ENCODE results near the gene CNTN1.

The CNTN1 gene

DNA sequence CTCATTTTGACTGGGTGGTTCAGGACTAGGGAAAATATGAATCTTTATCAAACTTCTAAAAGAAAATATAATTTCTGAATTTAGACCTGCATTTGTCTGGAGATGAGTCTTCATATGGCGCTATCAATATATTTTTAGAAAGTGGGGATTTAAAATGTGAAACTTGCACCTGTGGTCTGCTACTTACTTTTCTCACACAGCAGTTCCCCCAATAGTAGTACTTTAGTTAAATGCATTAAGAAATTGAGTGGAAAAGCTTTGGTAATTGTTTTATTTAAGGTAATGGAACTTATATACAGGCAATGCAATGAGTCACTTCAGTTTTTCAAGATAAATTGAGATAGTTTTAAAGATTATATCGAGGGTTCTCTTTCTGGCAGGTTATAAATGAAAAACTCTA lies 91.9 kb downstream of the CNTN1 start:
- no peak for DNase-seq

DNA sequence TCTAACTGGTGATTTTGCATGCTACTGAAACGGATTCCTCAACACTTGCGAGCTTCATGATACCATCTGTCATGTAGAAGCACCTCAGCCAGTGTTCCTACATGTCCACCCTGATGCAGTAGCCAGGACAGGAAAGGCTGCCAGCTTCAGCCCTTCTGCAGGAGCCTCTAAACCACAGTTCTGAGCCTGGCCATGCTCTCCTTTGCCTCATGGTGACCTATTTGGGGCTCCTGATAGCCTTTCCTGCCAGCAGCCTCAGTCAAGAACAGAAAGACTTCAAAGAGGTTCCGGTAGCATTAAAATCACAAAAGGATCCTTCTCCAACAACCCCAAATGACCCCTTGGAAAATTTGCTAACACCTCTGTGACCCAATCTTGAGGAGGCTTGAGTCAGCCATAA lies 96.0 kb downstream of the CNTN1 start:
- no peak for DNase-seq

- no peak for DNase-seq
Observed at GRCh38 chr12:40792792-40793386, 100.7 kb downstream of the CNTN1 start.

DNA sequence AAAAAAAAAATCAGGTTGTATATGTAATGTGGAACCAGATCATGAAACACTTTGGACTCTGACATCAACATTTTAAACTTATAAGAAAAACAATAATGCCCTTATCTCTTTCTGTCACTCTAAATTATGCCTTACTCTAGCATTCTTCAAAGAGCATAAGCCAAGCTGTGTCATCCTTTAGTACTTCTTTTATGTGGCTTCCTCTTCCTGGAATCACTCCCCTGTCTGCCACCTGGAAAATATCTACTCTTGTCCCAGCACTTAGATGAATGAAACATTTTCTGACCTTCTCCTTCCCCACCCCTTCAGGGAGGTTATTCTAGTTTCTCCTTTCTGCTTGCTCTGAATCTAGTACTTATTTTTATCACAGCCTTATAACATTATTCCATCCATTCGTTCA lies 101.2 kb downstream of the CNTN1 start:
- DNase-seq = no peak

GRCh38 chr12:40794087-40794486 lies 101.8 kb downstream of the CNTN1 start:
- no peak for DNase-seq

GRCh38 chr12:40801082-40801481 lies 108.8 kb downstream of the CNTN1 start:
- DNase-seq = no peak

DNA sequence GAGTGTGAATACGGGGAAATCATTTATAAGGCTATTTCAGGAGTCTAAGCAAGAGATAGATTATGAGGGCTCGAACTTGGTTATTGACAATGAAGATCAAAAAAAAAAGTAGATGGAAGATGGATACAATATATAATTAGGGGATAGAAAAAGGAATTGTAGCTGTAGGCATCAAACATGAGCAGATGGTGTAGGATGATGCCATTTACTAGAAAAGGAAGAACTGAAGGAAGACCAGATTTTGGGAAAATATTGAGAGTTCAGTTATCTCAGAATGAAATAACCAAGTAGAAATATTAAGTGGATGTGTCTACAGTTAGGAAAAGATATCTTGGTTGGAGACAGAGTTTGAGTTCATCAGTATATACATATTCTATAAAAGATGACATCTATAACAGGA lies 109.6 kb downstream of the CNTN1 start:
- DNase-seq = no peak

DNA sequence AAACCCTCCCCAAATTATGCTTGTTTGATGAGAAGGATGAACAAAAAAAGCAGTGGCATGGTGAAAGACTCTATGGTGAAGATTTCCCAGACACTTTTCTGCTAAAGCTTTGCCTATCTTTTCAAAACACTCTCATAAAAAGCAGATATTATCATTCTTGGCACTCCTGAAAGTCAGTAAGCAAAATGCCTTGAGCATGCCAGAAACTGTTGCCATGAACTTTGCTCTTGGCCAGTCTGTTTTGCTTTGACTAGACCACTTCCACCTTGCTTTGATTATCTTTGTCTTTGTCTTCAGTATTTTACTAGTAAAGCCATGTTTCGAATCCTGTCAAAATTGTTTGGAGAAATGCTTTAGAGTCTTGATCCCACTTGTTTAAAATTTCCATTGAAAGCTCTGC lies 110.4 kb downstream of the CNTN1 start:
- DNase-seq = no peak

GRCh38 chr12:40819436-40820108 lies 127.3 kb downstream of the CNTN1 start:
- no peak for DNase-seq

DNA sequence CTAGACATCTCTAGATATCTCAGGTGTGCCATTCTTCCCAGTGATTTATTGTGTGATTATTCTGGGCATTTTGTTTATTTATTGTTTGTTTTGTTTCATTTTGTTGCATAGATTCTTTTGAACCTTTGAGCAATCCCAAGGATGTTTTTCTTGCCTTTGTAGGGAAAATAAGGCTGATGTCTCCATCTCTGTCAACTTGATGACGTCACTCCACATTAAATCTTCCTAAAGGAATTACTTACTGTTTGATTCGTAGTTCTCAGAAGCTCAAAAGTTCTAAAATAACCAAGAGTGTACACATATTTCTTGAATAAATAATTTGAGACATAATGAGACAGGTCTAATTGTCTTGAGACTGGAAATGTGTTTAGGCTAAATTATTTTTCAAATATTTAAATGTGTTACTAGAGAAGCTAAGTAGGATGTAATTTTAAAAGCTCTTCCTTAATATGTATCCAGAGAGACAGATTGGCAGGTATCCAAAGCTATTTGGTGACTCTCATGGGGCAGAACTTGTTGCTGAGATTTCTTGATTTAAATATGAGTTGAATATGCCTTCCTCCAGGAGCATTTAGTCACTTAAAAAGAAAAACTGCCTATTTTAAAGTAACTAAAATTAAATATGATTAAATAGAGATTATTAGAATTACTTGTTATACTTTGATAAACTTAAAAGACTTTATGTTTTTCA lies 128.7 kb downstream of the CNTN1 start:
- DNase-seq = no peak

DNA sequence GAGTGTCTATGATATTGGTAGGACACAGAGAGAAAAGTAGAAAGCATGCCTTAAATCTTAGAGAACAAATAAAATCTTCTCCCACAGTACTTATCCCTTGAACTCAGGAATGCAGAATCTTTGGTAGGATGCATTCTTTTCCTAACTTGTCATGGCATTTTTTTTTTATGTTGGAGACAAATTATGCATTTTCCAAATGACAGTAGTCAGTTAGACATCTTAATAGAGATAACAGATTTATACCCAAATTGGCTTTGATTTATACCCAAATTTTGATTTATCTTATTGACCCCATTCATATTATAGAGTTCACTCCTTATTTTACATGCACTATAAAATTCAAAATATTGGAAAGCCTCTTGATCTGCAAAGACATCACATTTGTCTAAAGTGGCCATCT lies 132.9 kb downstream of the CNTN1 start:
- no peak for DNase-seq

DNA sequence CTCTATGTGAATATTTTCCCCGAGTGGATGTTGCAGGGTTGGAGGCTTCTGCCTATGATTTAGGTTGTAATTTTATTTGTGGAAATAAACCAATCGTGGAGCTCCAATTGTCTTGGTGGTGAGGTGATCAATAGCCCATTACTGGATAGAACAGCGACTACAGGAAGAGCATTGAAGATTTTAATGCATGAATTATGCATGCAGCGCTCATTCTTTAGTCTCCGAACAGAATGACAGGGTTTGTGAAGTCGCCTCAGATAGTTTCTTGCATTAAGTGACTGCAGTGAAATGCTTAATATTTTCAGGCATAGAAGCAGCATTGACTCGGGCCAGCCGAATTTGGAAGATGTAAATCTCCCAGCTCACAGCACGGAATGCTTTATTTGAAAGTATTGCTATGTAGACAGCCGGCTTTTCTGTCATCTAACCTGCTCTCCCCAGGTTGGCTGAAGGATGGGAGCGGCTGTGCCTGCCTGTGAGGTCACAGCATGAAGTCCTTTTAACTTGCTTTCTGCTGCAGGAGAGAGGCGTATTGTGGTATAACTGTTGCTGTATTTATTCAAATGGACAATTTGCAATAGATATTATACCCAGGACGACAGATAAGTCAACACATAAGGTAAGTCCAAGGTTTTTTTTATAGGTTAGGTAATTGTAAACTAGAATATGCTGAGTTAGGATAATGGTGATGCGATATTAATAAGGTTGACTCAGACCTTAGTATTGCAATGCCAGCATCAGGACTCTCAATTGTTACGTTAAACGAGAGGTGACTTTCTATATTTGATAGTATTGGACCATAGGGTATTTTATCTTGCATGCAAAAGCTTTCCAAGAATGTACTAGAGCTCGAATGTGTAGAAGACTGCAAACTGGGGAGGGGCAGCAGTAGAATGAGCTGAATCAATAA lies 135.7 kb downstream of the CNTN1 start:
- DNase-seq = no peak

GRCh38 chr12:40828593-40828990 lies 136.4 kb downstream of the CNTN1 start:
- no peak for DNase-seq

DNA sequence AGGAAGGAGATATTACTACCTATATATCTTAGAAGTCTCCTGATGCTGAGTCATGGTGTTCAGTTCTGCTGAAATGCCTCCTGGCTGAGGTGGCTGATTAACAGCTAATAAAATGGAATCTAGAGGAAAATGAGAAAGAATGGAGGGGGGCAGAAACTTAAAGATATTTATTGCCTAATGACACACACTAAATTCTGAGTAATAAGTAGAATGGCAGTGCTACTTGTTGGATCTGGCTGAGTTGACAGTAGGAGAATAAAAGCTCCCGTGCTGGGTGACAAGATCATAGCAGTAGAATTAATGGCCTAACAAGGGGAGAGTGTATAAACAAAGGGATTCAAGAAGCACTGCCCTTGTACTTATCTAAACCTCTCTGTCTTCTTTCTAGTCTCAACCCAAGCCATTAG lies 137.5 kb downstream of the CNTN1 start:
- DNase-seq = no peak

- DNase-seq = no peak
Observed at GRCh38 chr12:40831916-40832315, 139.7 kb downstream of the CNTN1 start.

- DNase-seq = no peak
Observed at GRCh38 chr12:40832668-40833067, 140.4 kb downstream of the CNTN1 start.

DNA sequence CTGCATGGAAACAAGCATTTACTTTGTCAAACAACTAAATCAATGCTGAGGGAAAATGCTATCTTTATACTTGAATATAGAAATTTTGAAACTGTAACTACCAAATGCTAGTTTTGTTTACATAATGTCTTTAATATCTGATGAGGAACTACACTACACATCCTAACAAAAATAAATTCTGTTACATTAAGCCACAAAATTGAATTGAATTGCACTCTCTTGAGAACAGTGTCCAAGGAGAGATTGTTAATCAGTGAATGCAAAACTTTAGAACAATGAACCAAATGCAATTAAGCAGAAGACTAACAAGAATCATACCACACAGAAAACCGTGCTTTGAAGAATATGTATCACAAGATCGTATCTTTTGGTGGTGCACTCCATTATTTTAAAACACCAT lies 141.6 kb downstream of the CNTN1 start:
- DNase-seq = no peak

DNA sequence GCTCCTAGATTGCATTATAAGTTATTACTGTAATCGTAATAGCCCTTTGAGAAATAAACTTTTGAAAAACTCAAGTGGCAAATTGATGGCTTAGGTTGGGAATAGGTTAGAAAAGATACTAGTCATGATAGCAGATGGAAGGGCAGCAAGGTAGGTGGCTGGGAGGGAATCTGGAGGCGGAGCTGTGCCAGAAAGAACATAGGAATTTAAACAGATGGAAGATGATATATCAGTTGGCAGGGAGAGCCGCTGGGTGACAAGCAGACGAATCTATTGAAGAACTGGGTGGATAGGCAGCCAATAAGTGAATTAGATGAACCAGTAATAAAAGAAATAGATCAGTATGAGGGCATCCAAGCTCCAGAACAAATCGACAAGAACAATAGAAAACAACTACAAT lies 142.1 kb downstream of the CNTN1 start:
- no peak for DNase-seq

- DNase-seq = no peak
Observed at GRCh38 chr12:40837891-40838429, 145.7 kb downstream of the CNTN1 start.

DNA sequence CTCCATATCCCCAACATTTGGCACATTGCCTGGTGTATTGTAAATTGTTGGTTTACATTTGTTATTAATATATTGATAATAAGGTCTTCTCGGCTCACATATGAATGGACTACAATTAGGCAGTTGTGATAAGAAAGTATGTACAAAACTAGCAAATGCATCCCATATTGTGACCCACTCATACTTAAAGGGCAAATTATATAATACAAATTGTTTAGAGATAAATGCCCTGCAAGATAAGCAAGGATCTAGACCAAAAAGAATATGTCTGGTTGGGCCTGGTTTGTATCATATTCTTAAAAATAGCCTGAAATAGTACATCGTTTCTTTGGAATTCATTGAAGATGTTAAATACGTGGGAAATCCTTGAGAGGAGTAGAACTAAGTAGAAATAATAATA lies 151.3 kb downstream of the CNTN1 start:
- no peak for DNase-seq

GRCh38 chr12:40853221-40853620 lies 161.0 kb downstream of the CNTN1 start:
- no peak for DNase-seq

DNA sequence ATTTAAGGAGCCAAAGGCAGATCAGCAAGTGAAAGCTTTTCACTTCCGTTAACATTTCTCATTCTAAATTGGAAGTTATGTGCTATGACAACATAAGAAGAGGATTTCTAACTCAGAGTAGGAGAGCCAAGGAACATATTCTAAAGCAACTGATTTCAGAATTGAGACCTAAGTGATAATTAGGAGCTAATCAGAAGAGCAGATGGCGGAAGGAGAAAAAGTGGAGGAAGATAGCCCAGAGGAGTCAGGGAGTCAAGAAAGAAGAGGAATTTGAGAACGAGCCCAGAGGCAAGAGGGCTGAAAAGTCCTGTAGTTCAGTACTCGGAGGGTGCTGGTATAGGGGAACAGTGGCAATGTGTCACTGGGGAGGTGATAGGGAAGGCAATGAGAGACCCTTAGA lies 162.4 kb downstream of the CNTN1 start:
- DNase-seq = no peak

- no peak for DNase-seq
Observed at GRCh38 chr12:40864891-40865290, 172.7 kb downstream of the CNTN1 start.

All from bone marrow (tissue), 2 donors.